ENCODE data around the gene DHRS1.

DNA sequence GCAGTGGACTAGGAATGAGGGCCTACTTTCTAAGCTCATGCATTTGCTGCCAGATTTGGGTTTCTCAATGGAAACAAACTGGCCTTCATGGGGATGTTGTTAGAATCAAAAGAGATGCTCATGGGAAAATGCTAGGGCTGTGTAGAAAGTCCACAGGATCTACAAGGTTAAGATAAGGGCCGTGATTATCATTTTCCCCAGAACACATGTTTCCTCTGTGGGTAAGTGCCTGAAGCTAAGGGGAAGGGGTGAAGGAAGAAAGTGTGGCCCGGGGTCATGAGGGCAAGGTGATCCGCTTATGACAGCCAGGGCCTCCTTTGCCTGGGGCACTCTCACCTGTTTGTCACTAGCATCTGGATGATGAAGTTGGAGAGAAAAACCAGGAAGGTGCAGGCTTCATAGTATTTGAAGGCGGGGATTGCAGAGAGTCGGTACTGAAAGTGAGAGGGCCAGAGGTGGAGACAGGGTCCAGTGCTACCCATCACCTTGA lies 25.5 kb upstream of the DHRS1 start:
- no peak for TF ChIP-seq CTCF (IDR thresholded peaks at IDR 0.05; ENCODE audit: borderline replicate concordance, extremely low read depth, low read length, poor library complexity, severe bottlenecking)
- TF ChIP-seq EZH2 (IDR thresholded peaks at IDR 0.05; ENCODE audit: borderline replicate concordance, low read depth, low read length, severe bottlenecking) = no peak
